A549 treated with RU486 at 1 μM for 4 hours (cell line): Measurements from ENCODE around the gene CNN1. TPM values are rescaled to one million over a fixed set of nuclear protein-coding genes. Genes with fewer than 3 reads are reported as not detected.

ENCODE experiments used
- total RNA-seq: library from RNA; stranded (reverse); fragments of 200-300 nt; extraction: Qiagen RNA extraction; gene quantifications from 5 replicates; pipeline ENCODE4 v1.2.3, GENCODE V29; 2022; ENCODE audit warnings: low read depth

Gene CNN1
- total RNA-seq: 0.35 to 0.94 TPM (median 0.40 TPM) in 5 replicates

DNA sequence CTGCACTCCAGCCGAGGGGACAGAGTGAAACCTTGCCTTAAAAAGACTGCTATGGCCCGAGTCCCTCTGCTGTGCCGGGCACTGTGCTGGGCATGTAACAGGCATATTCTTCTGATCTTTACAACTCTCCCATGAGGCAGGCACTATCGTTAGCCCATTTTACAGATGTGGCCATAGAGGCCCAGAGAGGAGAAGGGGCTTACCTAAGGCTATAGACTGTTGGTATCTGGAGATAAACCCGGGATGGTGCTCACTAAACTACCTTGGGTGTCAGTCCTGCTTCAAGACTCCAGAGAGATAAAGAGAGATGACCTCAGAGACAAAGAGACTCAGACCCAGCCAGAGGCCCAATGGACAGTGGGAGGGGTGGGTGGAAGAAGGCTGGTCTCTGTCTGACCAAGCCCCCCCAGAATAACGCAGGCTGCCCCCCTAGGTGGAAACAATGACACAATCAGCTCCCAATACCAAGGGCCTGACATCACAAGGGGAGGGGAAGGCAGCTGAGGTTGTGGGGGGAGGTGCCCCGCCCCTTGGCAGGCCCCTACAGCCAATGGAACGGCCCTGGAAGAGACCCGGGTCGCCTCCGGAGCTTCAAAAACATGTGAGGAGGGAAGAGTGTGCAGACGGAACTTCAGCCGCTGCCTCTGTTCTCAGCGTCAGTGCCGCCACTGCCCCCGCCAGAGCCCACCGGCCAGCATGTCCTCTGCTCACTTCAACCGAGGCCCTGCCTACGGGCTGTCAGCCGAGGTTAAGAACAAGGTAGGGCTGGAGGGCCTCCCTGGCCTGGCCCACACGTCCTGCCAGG lies at the start of gene CNN1:
CNN1 (plus strand) TSS at position 620 of the 805 bp plus-strand sequence; CDS start at position 697, 77 bp downstream.

GRCh38 chr19:11505504-11506100 lies 33.0 kb upstream of the CNN1 start, which contains the start of gene ZNF653:
Gene ZNF653 (minus strand): TSS chr19:11505839. CDS start chr19:11505786, 53 bp downstream.

DNA sequence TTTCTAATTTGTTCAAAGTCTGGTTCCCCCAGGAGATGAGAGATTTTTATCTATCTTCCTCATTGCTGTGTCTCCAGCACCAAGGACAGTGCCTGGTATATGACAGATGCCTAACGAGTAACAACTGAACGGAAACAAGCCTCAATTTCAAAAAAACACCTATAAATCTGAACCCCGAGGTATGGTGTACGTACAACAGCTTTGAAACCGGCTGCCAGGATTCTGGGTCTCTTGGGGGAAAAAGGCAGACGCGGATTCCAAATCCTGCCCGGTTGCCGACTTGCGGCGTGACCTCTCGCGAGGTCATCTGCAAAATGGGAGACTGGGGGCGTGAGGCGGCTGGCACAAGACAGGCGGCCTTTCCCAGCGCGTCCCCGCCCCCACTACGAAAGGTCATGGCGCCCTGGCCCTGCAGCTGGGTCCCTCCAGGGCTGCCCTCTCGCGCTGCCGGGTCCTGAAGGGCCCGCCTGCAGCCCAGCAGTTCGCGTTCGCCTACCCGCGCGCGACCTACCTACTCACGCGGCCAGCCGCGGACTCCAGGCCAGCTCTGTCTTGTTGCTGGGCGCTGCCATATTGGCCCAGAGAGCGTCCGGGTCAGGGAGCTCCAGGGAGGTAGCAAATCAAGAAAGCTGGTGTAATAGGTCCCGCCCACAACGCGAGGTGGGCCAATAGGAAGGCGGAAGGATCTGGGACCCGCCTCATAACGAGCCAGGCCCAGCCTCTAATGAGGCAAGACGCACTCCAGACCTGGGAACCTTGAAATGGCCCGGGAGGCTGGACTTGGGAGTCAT lies 9.9 kb upstream of the CNN1 start, which contains the start of gene ECSIT:
ECSIT (minus strand) TSS at position 584 of the 791 bp plus-strand sequence. CDS start 9,964 bp downstream, outside the sequence.

DNA sequence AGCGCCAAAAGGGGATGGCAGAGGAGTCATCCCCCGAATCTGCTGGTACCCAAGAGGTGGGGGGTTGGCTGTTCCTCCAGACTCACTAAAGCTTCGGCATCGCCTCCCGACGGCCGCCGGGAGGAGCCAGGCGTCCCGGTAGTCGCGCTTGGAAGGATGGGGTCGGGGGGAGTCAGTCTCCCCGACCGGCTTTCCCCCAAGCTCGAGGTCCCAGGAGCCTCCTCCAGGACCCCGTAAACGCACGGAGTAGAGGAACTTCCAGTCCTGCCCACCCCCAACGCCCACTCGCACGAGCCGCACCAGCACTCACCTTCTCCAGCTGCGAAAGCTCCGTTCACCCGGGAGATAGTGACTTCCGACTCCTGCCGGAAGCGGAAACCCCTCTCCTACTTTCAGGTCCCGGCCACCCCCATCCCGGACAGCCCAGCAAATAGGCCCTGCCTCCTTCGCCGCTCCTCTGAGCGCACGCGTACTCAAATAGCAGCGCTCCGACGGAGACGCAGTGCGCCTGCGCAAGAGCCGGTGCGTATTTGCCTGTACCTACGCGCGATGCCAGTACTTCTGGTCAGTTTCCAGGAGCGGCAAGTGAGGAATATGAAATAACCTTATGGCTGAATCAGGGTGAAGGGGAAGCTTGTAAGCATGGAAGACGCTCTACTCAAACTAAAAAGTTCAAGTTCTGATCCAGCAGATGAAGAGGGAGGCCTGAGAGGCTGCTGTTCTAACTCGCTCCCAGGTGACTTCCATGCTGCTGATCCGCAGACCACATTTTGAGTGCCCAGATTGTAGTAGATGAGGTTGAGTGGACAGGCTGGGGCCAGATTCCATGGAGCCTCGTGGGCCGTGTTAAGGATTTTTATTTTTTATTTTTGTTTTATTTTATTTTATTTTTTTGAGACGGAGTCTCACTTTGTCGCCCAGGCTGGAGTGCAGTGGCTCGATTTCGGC lies 20.5 kb downstream of the CNN1 start, which contains the start of gene ELOF1:
ELOF1 (minus strand) TSS at position 350 of the 948 bp plus-strand sequence. CDS start 4,883 bp downstream, outside the sequence.

GRCh38 chr19:11577451-11578257 lies 39.0 kb downstream of the CNN1 start, which contains the start of gene ACP5:
Gene ACP5 (minus strand): TSS chr19:11577645. CDS start chr19:11577317, 328 bp downstream.

GRCh38 chr19:11597202-11598102 lies 58.8 kb downstream of the CNN1 start, which contains the start of gene ZNF627:
Gene ZNF627 (plus strand): TSS chr19:11597483. CDS start chr19:11597628, 145 bp downstream.

Other genes with a start within 250 kb of the CNN1 start
- not detected in 5 replicates for gene TSPAN16, start 242.7 kb upstream of the CNN1 start, total RNA-seq
- gene RAB3D, start 199.2 kb upstream of the CNN1 start, total RNA-seq: 2.5 to 3.2 TPM (median 2.8 TPM) in 5 replicates
- gene TMEM205, start 192.6 kb upstream of the CNN1 start, total RNA-seq: 95.9 to 133 TPM (median 114 TPM) in 5 replicates
- gene CCDC159, start 192.3 kb upstream of the CNN1 start, total RNA-seq: 4.4 to 6.4 TPM (median 5.7 TPM) in 5 replicates
- 8.0 to 11.5 TPM (median 9.9 TPM) in 5 replicates for gene PLPPR2, start 183.4 kb upstream of the CNN1 start, total RNA-seq
- gene SWSAP1, start 164.2 kb upstream of the CNN1 start, total RNA-seq: 1.7 to 3.4 TPM (median 2.2 TPM) in 5 replicates
- gene EPOR, start 154.5 kb upstream of the CNN1 start, total RNA-seq: 3.6 to 5.5 TPM (median 5.1 TPM) in 5 replicates
- gene RGL3, start 119.5 kb upstream of the CNN1 start, total RNA-seq: 0.85 to 2.0 TPM (median 1.7 TPM) in 5 replicates
- gene ODAD3, start 103.7 kb upstream of the CNN1 start, total RNA-seq: 0.83 to 1.3 TPM (median 1.3 TPM) in 5 replicates
- 232 to 265 TPM (median 260 TPM) in 5 replicates for gene PRKCSH, start 103.2 kb upstream of the CNN1 start, total RNA-seq
- 0.02 to 0.21 TPM (median 0.11 TPM) in 3 of 5 replicates, not detected in the others for gene ELAVL3, start 57.8 kb upstream of the CNN1 start, total RNA-seq
- 3.5 to 6.0 TPM (median 5.3 TPM) in 5 replicates for gene ZNF653, start 33.0 kb upstream of the CNN1 start, total RNA-seq
- gene ECSIT, start 9.7 kb upstream of the CNN1 start, total RNA-seq: 27.8 to 37.6 TPM (median 34.7 TPM) in 5 replicates
- 91.1 to 119 TPM (median 103 TPM) in 5 replicates for gene ELOF1, start 20.4 kb downstream of the CNN1 start, total RNA-seq
- gene ACP5, start 38.8 kb downstream of the CNN1 start, total RNA-seq: 0.27 to 0.43 TPM in 2 of 5 replicates, not detected in the others
- 2.8 to 5.5 TPM (median 3.7 TPM) in 5 replicates for gene ZNF627, start 58.6 kb downstream of the CNN1 start, total RNA-seq
- 1.9 to 4.2 TPM (median 3.0 TPM) in 5 replicates for gene ZNF823, start 200.1 kb downstream of the CNN1 start, total RNA-seq
- gene ZNF441, start 228.1 kb downstream of the CNN1 start, total RNA-seq: not detected in 5 replicates